ENCODE measurements around the gene TLCD5. TPM values are rescaled to one million over a fixed set of nuclear protein-coding genes. Genes with fewer than 3 reads are reported as not detected.

The TLCD5 gene
- total and polyA plus RNA-seq, 2 donors (not counting 1 experiment from before 2014, with no cell fraction given), result 0.17 TPM; not detected in 1

GRCh38 chr11:120343429-120343828, 18.3 kb downstream of the TLCD5 start:
- ATAC-seq (ENCODE audit: low read depth), result peak; percentile 34
- Histone ChIP-seq H3K79me2 (ENCODE audit: control insufficient read depth, insufficient read depth, low read length) (peaks cover 44% of the 10 kb centered on the region), H3K36me3 (replicated peaks in 1 of 2; ENCODE audit: control extremely low read depth in 1 of 2, control insufficient read depth in 1 of 2, extremely low read depth in 1 of 2, insufficient read depth in 2 of 2, low read length in 1 of 2) (no peaks in the 10 kb centered on the region), H3K27me3 (replicated peaks in 1 of 4; ENCODE audit: control extremely low read depth in 1 of 4, control insufficient read depth in 3 of 4, insufficient read depth in 4 of 4, low read length in 3 of 4) (peaks cover 10 to 74% (median 49%) of the 10 kb centered on the region in 4 experiments), H4K20me1 (ENCODE audit: control insufficient read depth, insufficient read depth, low read length, poor library complexity, severe bottlenecking) (peaks cover 93% of the 10 kb centered on the region), H3K9ac (ENCODE audit: low read length) (no peak overlapping the region), H3K4me2 (replicated peaks; ENCODE audit: low read depth, low read length, poor library complexity, severe bottlenecking) (peak overlapping the region; percentile 63), H3K4me3 (ENCODE audit: control extremely low read depth in 1 of 5, extremely low read depth in 1 of 5, insufficient read depth in 1 of 5, low read depth in 2 of 5, low read length in 4 of 5) (no peak overlapping the region), H2AFZ (ENCODE audit: insufficient read depth, low read depth, low read length, poor library complexity, severe bottlenecking) (no peak overlapping the region), H3K4me1 (ENCODE audit: control insufficient read depth in 2 of 2, insufficient read depth in 2 of 2, low read length in 2 of 2) (peaks cover 21 to 58% of the 10 kb centered on the region in 2 donors), H3K27ac (ENCODE audit: low read length in 2 of 2) (no peak overlapping the region), H3K9me3 (ENCODE audit: control extremely low read depth in 1 of 3, control insufficient read depth in 2 of 3, insufficient read depth in 1 of 3, low read length in 2 of 3) (peaks cover 4 to 6% (median 5%) of the 10 kb centered on the region in 3 donors)
- H3K4me3 Mint-ChIP-seq, result no peak overlapping the region
- WGBS (ENCODE audit: insufficient coverage), result no CpG with 5 or more reads among the region's 2 CpGs
- CTCF ChIA-PET, result no interaction called here
- POLR2A ChIA-PET, result no interaction called here
- peak; percentile 58 for DNase-seq
- H3K9me3 Mint-ChIP-seq (ENCODE audit: insufficient read depth), result no peaks in the 10 kb centered on the region
- H3K27me3 Mint-ChIP-seq, result peaks cover 62% of the 10 kb centered on the region
- TF ChIP-seq CTCF (IDR thresholded peaks at IDR 0.05) (no peak), EZH2 (IDR thresholded peaks at IDR 0.05; ENCODE audit: borderline replicate concordance, insufficient read depth, low read depth, low read length, poor library complexity, severe bottlenecking) (no peak)
- intact Hi-C loops (cut with micrococcal nuclease), result no loop called here
- no peak overlapping the region for H3K27ac Mint-ChIP-seq
- peaks cover 36% of the 10 kb centered on the region for H3K4me1 Mint-ChIP-seq

GRCh38 chr11:120344302-120345004, 19.4 kb downstream of the TLCD5 start:
- POLR2A ChIA-PET, result no interaction called here

More at GRCh38 chr11:120344302-120345004, 19.4 kb downstream of the TLCD5 start:
- Mint-ChIP-seq H3K4me3 (peak overlapping the region; percentile 48), H3K27me3 (peaks cover 63% of the 10 kb centered on the region), H3K4me1 (peaks cover 33% of the 10 kb centered on the region), H3K9me3 (ENCODE audit: insufficient read depth) (no peaks in the 10 kb centered on the region), H3K27ac (peak overlapping the region; percentile 56)
- Histone ChIP-seq H3K36me3 (replicated peaks in 1 of 2; ENCODE audit: control extremely low read depth in 1 of 2, control insufficient read depth in 1 of 2, extremely low read depth in 1 of 2, insufficient read depth in 2 of 2, low read length in 1 of 2) (no peaks in the 10 kb centered on the region), H3K4me1 (ENCODE audit: control insufficient read depth in 2 of 2, insufficient read depth in 2 of 2, low read length in 2 of 2) (peaks cover 21 to 51% of the 10 kb centered on the region in 2 donors), H3K79me2 (ENCODE audit: control insufficient read depth, insufficient read depth, low read length) (peaks cover 44% of the 10 kb centered on the region), H3K4me2 (replicated peaks; ENCODE audit: low read depth, low read length, poor library complexity, severe bottlenecking) (peak overlapping the region; percentile 63), H4K20me1 (ENCODE audit: control insufficient read depth, insufficient read depth, low read length, poor library complexity, severe bottlenecking) (peaks cover 94% of the 10 kb centered on the region), H3K4me3 (ENCODE audit: control extremely low read depth in 1 of 5, extremely low read depth in 1 of 5, insufficient read depth in 1 of 5, low read depth in 2 of 5, low read length in 4 of 5) (no peak overlapping the region), H3K9me3 (ENCODE audit: control extremely low read depth in 1 of 3, control insufficient read depth in 2 of 3, insufficient read depth in 1 of 3, low read length in 2 of 3) (peaks cover 3 to 5% (median 4%) of the 10 kb centered on the region in 3 donors), H3K27me3 (replicated peaks in 1 of 4; ENCODE audit: control extremely low read depth in 1 of 4, control insufficient read depth in 3 of 4, insufficient read depth in 4 of 4, low read length in 3 of 4) (peaks cover 10 to 68% (median 44%) of the 10 kb centered on the region in 4 experiments), H2AFZ (ENCODE audit: insufficient read depth, low read depth, low read length, poor library complexity, severe bottlenecking) (no peak overlapping the region), H3K27ac (ENCODE audit: low read length in 2 of 2) (no peak overlapping the region), H3K9ac (ENCODE audit: low read length) (no peak overlapping the region)
- intact Hi-C loops (cut with micrococcal nuclease), result no loop called here
- ATAC-seq (ENCODE audit: low read depth) (peak; percentile 84), DNase-seq (peak; percentile 81)
- TF ChIP-seq CTCF (IDR thresholded peaks at IDR 0.05) (no peak), EZH2 (IDR thresholded peaks at IDR 0.05; ENCODE audit: borderline replicate concordance, insufficient read depth, low read depth, low read length, poor library complexity, severe bottlenecking) (no peak)
- CTCF ChIA-PET, result no interaction called here
- whole genome bisulfite sequencing (ENCODE audit: insufficient coverage), result 0% methylated on average over 1 of the region's 1 CpG

Measured in B cell (primary cell).